ENCODE data around the gene GPC6.

GPC6 gene

DNA sequence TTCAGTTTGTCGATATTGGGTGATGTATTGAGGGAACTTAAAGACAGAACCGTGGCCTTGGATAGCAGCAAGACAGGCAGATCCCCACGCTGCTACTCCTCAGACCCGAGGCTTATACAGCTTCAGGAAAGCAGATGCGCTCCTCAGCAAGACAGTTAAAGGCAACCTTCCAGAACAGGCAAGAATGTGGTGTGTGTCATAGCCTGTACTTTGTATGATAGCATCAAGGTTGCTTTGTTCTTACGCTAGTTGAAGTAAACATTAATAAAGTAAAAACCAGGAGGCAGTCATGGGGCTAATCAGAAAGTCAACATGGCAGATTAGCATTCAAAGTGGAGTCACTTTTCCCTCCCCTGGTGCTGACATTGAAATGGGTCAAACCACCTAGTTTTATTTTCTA lies 779.7 kb downstream of the GPC6 start:
- no peaks in the 10 kb centered on the region for H3K9me3 ChIP-seq (ENCODE audit: control insufficient read depth, insufficient read depth, low read depth, low read length)
- H3K36me3 ChIP-seq (ENCODE audit: control insufficient read depth in 2 of 2, insufficient read depth in 1 of 2, low read length in 2 of 2), result no peaks in the 10 kb centered on the region
- no peak overlapping the region for H3K27ac ChIP-seq (ENCODE audit: extremely low read depth, low read depth, low read length)
- ChIA-PET CTCF (no interaction called here), POLR2A (no interaction called here)
- no peaks in the 10 kb centered on the region for H3K4me1 ChIP-seq (ENCODE audit: control insufficient read depth, insufficient read depth, low read length)
- TF ChIP-seq, protein P1, sequence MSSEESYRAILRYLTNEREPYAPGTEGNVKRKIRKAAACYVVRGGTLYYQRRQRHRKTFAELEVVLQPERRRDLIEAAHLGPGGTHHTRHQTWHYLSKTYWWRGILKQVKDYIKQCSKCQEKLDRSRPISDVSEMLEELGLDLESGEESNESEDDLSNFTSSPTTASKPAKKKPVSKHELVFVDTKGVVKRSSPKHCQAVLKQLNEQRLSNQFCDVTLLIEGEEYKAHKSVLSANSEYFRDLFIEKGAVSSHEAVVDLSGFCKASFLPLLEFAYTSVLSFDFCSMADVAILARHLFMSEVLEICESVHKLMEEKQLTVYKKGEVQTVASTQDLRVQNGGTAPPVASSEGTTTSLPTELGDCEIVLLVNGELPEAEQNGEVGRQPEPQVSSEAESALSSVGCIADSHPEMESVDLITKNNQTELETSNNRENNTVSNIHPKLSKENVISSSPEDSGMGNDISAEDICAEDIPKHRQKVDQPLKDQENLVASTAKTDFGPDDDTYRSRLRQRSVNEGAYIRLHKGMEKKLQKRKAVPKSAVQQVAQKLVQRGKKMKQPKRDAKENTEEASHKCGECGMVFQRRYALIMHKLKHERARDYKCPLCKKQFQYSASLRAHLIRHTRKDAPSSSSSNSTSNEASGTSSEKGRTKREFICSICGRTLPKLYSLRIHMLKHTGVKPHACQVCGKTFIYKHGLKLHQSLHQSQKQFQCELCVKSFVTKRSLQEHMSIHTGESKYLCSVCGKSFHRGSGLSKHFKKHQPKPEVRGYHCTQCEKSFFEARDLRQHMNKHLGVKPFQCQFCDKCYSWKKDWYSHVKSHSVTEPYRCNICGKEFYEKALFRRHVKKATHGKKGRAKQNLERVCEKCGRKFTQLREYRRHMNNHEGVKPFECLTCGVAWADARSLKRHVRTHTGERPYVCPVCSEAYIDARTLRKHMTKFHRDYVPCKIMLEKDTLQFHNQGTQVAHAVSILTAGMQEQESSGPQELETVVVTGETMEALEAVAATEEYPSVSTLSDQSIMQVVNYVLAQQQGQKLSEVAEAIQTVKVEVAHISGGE (tag by site-specific recombination; conservative IDR thresholded peaks at IDR 0.05; ENCODE audit: low read depth), result no peak
- TF ChIP-seq ZNF473 (tag by site-specific recombination; IDR thresholded peaks at IDR 0.05), result no peak
- TF ChIP-seq, protein P2, sequence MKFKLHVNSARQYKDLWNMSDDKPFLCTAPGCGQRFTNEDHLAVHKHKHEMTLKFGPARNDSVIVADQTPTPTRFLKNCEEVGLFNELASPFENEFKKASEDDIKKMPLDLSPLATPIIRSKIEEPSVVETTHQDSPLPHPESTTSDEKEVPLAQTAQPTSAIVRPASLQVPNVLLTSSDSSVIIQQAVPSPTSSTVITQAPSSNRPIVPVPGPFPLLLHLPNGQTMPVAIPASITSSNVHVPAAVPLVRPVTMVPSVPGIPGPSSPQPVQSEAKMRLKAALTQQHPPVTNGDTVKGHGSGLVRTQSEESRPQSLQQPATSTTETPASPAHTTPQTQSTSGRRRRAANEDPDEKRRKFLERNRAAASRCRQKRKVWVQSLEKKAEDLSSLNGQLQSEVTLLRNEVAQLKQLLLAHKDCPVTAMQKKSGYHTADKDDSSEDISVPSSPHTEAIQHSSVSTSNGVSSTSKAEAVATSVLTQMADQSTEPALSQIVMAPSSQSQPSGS (tag by site-specific recombination; IDR thresholded peaks at IDR 0.05; ENCODE audit: low read depth), result no peak
- TF ChIP-seq ZNF768 (tag by site-specific recombination; IDR thresholded peaks at IDR 0.05), result no peak
- TF ChIP-seq, protein P3, sequence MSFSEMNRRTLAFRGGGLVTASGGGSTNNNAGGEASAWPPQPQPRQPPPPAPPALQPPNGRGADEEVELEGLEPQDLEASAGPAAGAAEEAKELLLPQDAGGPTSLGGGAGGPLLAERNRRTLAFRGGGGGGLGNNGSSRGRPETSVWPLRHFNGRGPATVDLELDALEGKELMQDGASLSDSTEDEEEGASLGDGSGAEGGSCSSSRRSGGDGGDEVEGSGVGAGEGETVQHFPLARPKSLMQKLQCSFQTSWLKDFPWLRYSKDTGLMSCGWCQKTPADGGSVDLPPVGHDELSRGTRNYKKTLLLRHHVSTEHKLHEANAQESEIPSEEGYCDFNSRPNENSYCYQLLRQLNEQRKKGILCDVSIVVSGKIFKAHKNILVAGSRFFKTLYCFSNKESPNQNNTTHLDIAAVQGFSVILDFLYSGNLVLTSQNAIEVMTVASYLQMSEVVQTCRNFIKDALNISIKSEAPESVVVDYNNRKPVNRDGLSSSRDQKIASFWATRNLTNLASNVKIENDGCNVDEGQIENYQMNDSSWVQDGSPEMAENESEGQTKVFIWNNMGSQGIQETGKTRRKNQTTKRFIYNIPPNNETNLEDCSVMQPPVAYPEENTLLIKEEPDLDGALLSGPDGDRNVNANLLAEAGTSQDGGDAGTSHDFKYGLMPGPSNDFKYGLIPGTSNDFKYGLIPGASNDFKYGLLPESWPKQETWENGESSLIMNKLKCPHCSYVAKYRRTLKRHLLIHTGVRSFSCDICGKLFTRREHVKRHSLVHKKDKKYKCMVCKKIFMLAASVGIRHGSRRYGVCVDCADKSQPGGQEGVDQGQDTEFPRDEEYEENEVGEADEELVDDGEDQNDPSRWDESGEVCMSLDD (tag by site-specific recombination; IDR thresholded peaks at IDR 0.05), result no peak
- TF ChIP-seq ZNF677 (tag by site-specific recombination; IDR thresholded peaks at IDR 0.05), result no peak
- no peak for TF ChIP-seq ZNF394 (tag by site-specific recombination; IDR thresholded peaks at IDR 0.05; ENCODE audit: borderline replicate concordance)
- TF ChIP-seq, protein P4, sequence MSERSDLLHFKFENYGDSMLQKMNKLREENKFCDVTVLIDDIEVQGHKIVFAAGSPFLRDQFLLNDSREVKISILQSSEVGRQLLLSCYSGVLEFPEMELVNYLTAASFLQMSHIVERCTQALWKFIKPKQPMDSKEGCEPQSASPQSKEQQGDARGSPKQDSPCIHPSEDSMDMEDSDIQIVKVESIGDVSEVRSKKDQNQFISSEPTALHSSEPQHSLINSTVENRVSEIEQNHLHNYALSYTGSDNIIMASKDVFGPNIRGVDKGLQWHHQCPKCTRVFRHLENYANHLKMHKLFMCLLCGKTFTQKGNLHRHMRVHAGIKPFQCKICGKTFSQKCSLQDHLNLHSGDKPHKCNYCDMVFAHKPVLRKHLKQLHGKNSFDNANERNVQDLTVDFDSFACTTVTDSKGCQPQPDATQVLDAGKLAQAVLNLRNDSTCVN (tag by site-specific recombination; optimal IDR thresholded peaks at IDR 0.05), result no peak
- TF ChIP-seq, protein P5, sequence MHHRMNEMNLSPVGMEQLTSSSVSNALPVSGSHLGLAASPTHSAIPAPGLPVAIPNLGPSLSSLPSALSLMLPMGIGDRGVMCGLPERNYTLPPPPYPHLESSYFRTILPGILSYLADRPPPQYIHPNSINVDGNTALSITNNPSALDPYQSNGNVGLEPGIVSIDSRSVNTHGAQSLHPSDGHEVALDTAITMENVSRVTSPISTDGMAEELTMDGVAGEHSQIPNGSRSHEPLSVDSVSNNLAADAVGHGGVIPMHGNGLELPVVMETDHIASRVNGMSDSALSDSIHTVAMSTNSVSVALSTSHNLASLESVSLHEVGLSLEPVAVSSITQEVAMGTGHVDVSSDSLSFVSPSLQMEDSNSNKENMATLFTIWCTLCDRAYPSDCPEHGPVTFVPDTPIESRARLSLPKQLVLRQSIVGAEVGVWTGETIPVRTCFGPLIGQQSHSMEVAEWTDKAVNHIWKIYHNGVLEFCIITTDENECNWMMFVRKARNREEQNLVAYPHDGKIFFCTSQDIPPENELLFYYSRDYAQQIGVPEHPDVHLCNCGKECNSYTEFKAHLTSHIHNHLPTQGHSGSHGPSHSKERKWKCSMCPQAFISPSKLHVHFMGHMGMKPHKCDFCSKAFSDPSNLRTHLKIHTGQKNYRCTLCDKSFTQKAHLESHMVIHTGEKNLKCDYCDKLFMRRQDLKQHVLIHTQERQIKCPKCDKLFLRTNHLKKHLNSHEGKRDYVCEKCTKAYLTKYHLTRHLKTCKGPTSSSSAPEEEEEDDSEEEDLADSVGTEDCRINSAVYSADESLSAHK (tag by site-specific recombination; IDR thresholded peaks at IDR 0.05), result no peak
- no peak for TF ChIP-seq ZBTB20 (tag by site-specific recombination; IDR thresholded peaks at IDR 0.05)
- TF ChIP-seq ZNF629 (tag by site-specific recombination; IDR thresholded peaks at IDR 0.05), result no peak
- no peak for TF ChIP-seq GLI2 (tag by site-specific recombination; IDR thresholded peaks at IDR 0.05; ENCODE audit: borderline replicate concordance, low read depth)
- no peak for TF ChIP-seq ZNF184 (tag by site-specific recombination; IDR thresholded peaks at IDR 0.05)
- TF ChIP-seq ZNF302 (tag by site-specific recombination; IDR thresholded peaks at IDR 0.05; ENCODE audit: low read depth), result no peak
- no peak for TF ChIP-seq ZNF112 (tag by site-specific recombination; IDR thresholded peaks at IDR 0.05)
- TF ChIP-seq ZNF654 (tag by site-specific recombination; IDR thresholded peaks at IDR 0.05; ENCODE audit: low read depth), result no peak
- TF ChIP-seq ZNF776 (tag by site-specific recombination; IDR thresholded peaks at IDR 0.05; ENCODE audit: borderline replicate concordance), result no peak
- no peak for TF ChIP-seq REPIN1 (tag by site-specific recombination; IDR thresholded peaks at IDR 0.05; ENCODE audit: low read depth)
- no peak for TF ChIP-seq ZNF37A (tag by site-specific recombination; IDR thresholded peaks at IDR 0.05)
- no peak for TF ChIP-seq ZNF2 (tag by site-specific recombination; IDR thresholded peaks at IDR 0.05)
- no peak overlapping the region for H3K4me3 ChIP-seq (ENCODE audit: low read depth, low read length)
